ENCODE results near the gene PARP2. TPM values are rescaled to one million over a fixed set of nuclear protein-coding genes. Genes with fewer than 3 reads are reported as not detected.
"Not testable (repeated sequence)": the region's sequence is repeated elsewhere in the genome, so short reads cannot be mapped to it uniquely, and the experiment has no call there.

PARP2 gene
- total and polyA plus RNA-seq, 4 donors: 10.9 to 17.7 (median 15.4) TPM

- Histone ChIP-seq H3K36me3 (ENCODE audit: control insufficient read depth in 4 of 4, insufficient read depth in 4 of 4, low read length in 4 of 4) (peaks cover 0 to 3% (median 1%) of the 10 kb centered on the region in 4 donors), H3K4me3 (peak within 1 kb of the TSS; percentile 72), H3K27ac (ENCODE audit: low read depth in 1 of 2, low read length in 1 of 2) (peak within 1 kb of the TSS; percentile 91 to 94), H3K9me3 (ENCODE audit: control insufficient read depth in 4 of 4, insufficient read depth in 3 of 4, low read length in 3 of 4) (no peaks in the 10 kb centered on the region), H3K9ac (ENCODE audit: insufficient read depth in 1 of 2, low read length in 2 of 2) (peak within 1 kb of the TSS; percentile 82 to 89), H3K27me3 (ENCODE audit: control insufficient read depth in 3 of 3, insufficient read depth in 3 of 3, low read length in 2 of 3) (peaks cover 0 to 2% (median 0%) of the 10 kb centered on the region in 3 donors), H3K4me1 (ENCODE audit: control insufficient read depth in 5 of 5, insufficient read depth in 5 of 5, low read length in 5 of 5) (peaks cover 0 to 14% (median 0%) of the 10 kb centered on the region in 5 donors)
- ATAC-seq (ENCODE audit: insufficient read depth, low FRiP score): peak; percentile 93
- no peak for TF ChIP-seq CTCF (IDR thresholded peaks at IDR 0.05; ENCODE audit: control extremely low read depth, extremely low read depth)
- WGBS, 2 donors: 0 to 1% methylated on average over 19 of the region's 19 CpGs
- DNase-seq: peak; percentile 73 to 96 (median 91)
Measured at GRCh38 chr14:20332788-20333493, 10.5 kb upstream of the PARP2 start, which contains the start of gene CCNB1IP1. CCNB1IP1 (minus strand) TSS chr14:20333279; CDS start chr14:20316523, 16,756 bp downstream.

DNA sequence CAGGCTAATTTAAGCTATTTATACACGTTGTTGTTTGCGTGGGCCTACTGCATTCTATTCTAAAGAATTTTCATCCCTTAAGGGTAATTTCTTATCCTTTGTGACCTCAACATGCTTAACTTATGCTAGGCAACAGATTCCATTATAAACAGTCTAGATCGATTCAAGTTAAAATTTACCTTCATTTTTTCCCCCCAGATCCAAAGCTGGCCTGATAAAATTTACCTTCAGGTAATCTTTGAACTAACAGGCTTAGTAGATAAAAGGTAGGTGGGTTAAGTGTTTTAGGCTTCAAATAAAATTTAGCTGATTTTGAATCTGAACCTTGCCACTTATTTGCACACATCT lies 10.0 kb upstream of the PARP2 start:
- peaks cover 0 to 3% (median 1%) of the 10 kb centered on the region in 4 donors for H3K36me3 ChIP-seq (ENCODE audit: control insufficient read depth in 4 of 4, insufficient read depth in 4 of 4, low read length in 4 of 4)
- ATAC-seq (ENCODE audit: insufficient read depth, low FRiP score) (no peak), DNase-seq (no peak)
- WGBS, 2 donors: 15 to 16% methylated on average over 3 of the region's 3 CpGs
- peaks cover 0 to 14% (median 0%) of the 10 kb centered on the region in 5 donors for H3K4me1 ChIP-seq (ENCODE audit: control insufficient read depth in 5 of 5, insufficient read depth in 5 of 5, low read length in 5 of 5)
- peaks cover 0 to 2% (median 0%) of the 10 kb centered on the region in 3 donors for H3K27me3 ChIP-seq (ENCODE audit: control insufficient read depth in 3 of 3, insufficient read depth in 3 of 3, low read length in 2 of 3)
- no peak for TF ChIP-seq CTCF (IDR thresholded peaks at IDR 0.05; ENCODE audit: control extremely low read depth, extremely low read depth)
- peak overlapping the region in 1 of 2 donors; percentile 89 for H3K9ac ChIP-seq (ENCODE audit: insufficient read depth in 1 of 2, low read length in 2 of 2)
- no peaks in the 10 kb centered on the region for H3K9me3 ChIP-seq (ENCODE audit: control insufficient read depth in 4 of 4, insufficient read depth in 3 of 4, low read length in 3 of 4)
- H3K4me3 ChIP-seq: no peak overlapping the region
- H3K27ac ChIP-seq (ENCODE audit: low read depth in 1 of 2, low read length in 1 of 2): peak overlapping the region in 1 of 2 donors; percentile 89

DNA sequence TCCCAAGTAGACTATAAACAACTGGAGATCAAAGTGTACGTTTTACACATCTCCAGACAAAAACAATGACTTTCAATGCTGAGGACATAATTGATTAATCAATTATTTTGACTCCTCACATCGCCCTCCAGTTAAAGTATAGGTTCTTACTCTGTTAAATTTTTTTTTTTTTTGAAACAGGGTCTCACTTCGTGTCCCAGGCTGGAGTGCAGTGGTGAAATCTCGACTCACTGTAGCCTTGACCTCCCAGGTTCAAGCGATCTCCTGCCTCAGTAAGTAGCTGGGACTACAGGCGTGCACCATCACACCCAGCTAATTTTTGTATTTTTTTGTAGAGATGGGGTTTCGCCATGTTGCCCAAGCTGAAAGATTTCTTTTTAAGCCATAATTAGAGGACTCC lies 9.4 kb upstream of the PARP2 start:
- 78% methylated on average over 7 of the region's 7 CpGs for WGBS, 2 donors

DNA sequence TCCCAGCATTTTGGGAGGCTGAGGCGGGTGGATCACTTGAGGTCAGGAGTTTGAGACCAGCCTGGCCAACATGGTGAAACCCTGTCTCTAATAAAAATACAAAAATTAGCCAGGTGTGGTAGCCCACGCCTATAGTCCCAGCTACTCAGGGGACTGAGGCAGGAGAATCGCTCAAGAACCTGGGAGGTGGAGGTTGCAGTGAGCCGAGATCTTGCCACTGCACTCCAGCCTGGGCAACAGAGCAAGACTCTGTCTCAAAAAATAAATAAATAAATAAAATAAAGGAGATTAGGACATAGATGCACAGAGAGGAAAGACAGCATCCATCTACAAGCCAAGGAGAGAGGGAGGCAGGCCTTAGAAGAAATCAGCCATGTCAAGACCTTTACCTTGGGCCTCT lies 2.4 kb upstream of the PARP2 start:
- H3K36me3 ChIP-seq (ENCODE audit: control insufficient read depth in 4 of 4, insufficient read depth in 4 of 4, low read length in 4 of 4): peaks cover 2 to 11% (median 8%) of the 10 kb centered on the region in 4 donors
- not testable (repeated sequence) for H3K27ac ChIP-seq (ENCODE audit: low read depth in 1 of 2, low read length in 1 of 2); ATAC-seq (ENCODE audit: insufficient read depth, low FRiP score); DNase-seq; H3K4me3 ChIP-seq; H3K27me3 ChIP-seq (ENCODE audit: control insufficient read depth in 3 of 3, insufficient read depth in 3 of 3, low read length in 2 of 3); H3K9ac ChIP-seq (ENCODE audit: insufficient read depth in 1 of 2, low read length in 2 of 2); H3K9me3 ChIP-seq (ENCODE audit: control insufficient read depth in 4 of 4, insufficient read depth in 3 of 4, low read length in 3 of 4); H3K4me1 ChIP-seq (ENCODE audit: control insufficient read depth in 5 of 5, insufficient read depth in 5 of 5, low read length in 5 of 5)
- 97 to 99% methylated on average over 4 of the region's 4 CpGs for WGBS, 2 donors

More for the DNA sequence above, 9.4 kb upstream of the PARP2 start:
- Histone ChIP-seq H3K9ac (ENCODE audit: insufficient read depth in 1 of 2, low read length in 2 of 2) (no peak overlapping the region), H3K4me1 (ENCODE audit: control insufficient read depth in 5 of 5, insufficient read depth in 5 of 5, low read length in 5 of 5) (peaks cover 0 to 14% (median 0%) of the 10 kb centered on the region in 5 donors), H3K27ac (ENCODE audit: low read depth in 1 of 2, low read length in 1 of 2) (no peak overlapping the region), H3K36me3 (ENCODE audit: control insufficient read depth in 4 of 4, insufficient read depth in 4 of 4, low read length in 4 of 4) (no peaks in the 10 kb centered on the region), H3K27me3 (ENCODE audit: control insufficient read depth in 3 of 3, insufficient read depth in 3 of 3, low read length in 2 of 3) (peaks cover 0 to 7% (median 0%) of the 10 kb centered on the region in 3 donors), H3K4me3 (no peak overlapping the region), H3K9me3 (ENCODE audit: control insufficient read depth in 4 of 4, insufficient read depth in 3 of 4, low read length in 3 of 4) (no peaks in the 10 kb centered on the region)
- DNase-seq: no peak
- ATAC-seq (ENCODE audit: insufficient read depth, low FRiP score): no peak
- no peak for TF ChIP-seq CTCF (IDR thresholded peaks at IDR 0.05; ENCODE audit: control extremely low read depth, extremely low read depth)

Data from lung (tissue), 12 donors.